Superior temporal gyrus (tissue), 1 donor: ENCODE results near the gene ZBTB38.

Experiments used
- DNase-seq: peaks from one replicate; pipeline ENCODE4 v3.0.0-alpha.2; 2016; ENCODE audit errors: extremely low spot score

Gene ZBTB38

DNA sequence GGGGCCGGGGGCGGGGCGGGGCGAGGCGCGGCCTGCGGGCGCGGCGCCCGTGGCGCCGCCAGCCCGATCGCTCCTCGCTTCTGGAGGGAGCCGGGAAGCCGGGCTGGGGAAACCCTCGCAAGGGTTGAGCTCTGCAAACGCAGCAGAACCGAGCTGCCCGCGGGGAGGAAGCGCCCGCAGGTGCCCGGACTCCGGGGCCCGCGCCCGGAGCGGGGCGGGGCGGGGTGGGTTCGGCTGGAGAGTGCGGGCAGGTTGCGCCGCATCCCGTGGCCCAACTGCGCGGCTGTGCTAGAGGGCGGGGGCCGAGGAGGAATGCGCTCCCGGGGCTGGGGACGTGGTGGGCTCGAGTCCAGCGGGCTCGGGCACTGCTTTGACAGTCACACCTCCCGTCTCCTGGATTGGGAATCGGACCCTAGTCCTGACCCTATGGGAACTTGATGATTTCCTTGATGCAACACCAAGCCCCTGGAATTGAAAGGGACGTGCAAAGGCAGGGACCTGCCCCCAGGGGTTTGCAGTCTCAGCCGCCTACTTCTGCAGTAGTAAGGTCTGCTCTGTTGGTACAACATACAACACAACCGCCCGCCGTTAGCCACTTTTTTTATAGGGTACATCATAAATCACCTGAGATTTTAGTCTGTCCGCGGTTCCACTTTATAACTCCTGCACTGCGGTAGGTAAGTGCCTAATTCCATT lies 34.3 kb downstream of the ZBTB38 start:
- peak; percentile 67 for DNase-seq

- DNase-seq, result no peak
Measured at GRCh38 chr3:141403576-141403975, 35.3 kb downstream of the ZBTB38 start.

- DNase-seq, result no peak
Measured at GRCh38 chr3:141405025-141405424, 36.7 kb downstream of the ZBTB38 start.

- no peak for DNase-seq
Measured at GRCh38 chr3:141405591-141405990, 37.3 kb downstream of the ZBTB38 start.

- no peak for DNase-seq
Measured at GRCh38 chr3:141406265-141406664, 38.0 kb downstream of the ZBTB38 start.

DNA sequence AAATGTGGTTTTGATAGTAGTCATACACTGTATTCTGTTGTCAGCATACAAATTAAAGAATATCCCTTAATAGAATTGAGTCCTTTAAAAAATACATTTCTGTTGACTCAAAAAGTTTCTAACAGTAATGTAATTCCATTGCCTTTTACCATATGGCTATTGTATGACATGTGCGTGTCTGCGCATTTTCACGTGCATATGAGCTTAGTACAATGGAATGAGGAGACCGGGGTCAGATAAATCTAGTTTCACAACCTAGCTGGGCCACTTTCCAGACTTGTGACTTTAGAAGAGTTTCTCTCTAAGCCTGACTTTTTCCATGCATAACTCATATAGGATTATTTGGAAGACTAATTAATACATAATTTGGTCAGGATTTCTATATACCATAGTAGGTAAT lies 38.7 kb downstream of the ZBTB38 start:
- DNase-seq, result no peak

- DNase-seq, result no peak
Measured at GRCh38 chr3:141407825-141408224, 39.5 kb downstream of the ZBTB38 start.

DNA sequence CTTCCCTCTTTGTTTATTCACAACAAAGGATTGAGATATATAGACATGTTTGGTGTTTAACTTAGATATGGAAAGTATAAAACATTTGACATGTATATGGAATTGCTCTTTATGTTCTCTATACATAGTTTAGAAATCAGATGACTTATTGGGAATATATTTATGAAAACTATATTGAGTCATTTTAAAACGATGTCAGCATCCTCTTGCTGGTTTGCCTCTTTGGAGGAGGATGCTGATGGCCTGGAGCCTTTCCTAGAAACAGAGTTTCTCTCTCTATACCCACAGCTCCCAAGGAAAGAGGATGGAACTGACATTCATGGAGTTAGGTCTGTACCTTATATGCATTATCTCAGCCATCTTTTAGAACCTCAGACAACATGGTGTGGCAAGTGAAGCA lies 40.3 kb downstream of the ZBTB38 start:
- no peak for DNase-seq

DNA sequence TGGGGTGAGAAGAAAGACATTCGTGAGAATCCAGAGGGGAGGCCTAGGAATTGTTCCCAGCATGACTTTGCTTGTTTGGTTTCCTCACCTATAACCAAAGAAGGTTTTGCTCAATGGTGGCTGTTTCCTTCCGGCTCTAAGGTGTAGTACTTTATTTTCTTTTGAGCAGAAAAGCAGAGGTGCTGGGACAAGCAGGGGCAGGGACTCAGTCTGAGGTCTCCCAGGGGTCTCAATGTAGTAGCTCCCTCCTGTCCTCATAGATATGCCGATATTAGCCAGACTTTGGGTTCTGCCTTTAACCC lies 41.6 kb downstream of the ZBTB38 start:
- no peak for DNase-seq

DNA sequence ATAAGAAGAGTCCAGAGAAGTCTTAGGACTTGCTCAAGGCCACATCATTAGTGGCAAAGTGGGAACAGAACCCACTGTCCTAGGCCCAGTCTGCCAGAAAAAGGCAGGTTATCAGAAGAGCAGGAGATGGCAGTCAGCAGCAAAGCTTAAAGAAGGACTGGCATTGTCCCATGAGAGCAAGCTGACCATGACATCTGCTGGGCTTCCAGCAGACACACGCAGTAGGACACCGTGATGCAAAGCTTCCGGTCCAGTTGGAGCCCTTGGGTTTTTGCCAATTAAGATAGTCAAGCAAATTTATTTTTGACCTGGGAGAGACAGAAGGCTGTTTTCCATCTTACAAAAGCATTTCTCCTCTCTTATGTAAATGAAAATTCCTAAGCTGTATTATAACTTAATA lies 42.1 kb downstream of the ZBTB38 start:
- DNase-seq, result peak; percentile 86

DNA sequence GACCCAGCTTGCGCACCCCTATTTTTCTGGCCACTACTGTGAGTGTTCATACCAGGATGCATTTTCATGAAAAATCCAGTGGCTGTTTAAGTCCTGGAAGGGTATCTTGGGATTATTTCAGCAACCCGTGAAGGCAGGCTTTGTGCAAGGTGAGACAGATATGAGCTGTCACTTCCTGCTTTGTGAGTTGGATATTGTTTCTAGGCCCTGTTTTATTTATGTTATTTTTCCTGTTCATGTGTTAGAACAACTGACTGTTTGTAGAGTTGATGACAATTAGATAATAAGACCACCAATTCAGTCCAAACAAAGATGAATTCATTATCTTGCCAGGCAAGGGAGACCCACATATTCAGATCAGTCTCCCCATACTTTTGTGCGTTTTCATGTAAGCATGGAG lies 42.5 kb downstream of the ZBTB38 start:
- DNase-seq, result peak; percentile 61

DNA sequence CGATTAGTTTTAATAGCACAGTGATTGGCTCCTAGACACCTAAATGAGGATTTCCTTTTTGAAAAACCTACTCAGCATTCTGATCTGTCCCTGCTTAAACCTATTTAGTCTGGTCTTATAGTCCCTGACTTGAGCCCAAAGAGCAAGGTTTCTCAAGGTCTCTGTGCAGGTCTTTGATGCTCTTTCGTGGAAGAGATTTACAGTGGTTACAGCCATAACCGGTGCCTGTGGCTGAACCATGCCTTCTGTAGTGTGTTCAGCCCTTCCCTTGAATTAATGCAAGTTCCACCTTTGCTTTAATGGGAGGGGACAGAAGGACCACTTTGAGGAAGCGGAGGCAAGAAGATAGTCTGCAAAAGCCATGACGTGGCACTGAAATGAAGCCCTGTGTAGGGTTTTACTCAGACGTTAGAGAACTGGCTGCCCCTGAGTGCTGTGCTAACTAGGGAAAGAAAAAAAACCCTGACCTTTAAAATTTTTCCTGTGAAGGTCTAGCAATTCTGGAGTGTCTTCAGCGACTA lies 43.0 kb downstream of the ZBTB38 start:
- peak; percentile 74 for DNase-seq

DNA sequence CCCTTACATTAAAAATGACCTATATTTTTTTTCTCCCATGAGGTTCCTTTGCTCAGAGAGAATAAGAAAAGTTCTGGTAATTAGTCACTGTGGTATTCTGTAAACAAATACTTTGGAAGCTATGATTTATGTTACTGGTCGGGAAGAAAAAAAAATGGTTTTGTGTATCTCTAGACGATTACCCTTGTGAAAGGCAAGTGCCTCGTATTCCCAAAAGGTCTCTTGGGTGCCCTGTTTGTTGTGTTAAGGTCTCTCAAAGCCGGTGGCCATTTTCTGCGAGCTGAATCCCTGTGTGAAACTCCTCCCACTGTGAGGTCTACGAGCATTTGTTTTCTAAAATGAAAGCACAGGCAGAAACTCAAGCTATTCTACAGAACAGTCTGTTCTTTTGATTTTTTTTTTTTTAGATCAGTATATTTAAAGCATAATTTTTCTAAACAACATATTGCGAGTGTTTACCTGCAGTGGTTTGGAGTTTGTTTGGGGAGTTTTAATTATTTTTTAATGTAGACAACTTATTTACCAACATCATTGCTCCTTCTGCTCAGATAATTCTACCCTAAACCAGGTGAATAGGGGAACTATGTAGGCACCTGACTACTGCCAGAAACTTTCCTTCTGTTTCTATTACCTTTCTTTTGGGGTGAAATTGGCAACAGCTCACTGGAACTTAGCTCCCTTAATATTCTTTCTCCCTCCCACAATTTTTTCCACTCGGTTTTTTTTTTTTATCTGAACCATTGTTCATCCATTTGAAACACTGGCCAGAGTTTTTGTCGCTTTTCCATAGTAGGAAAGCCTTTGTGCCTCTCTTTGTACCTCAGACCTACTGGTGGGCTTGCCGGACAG lies 44.0 kb downstream of the ZBTB38 start:
- peak; percentile 91 for DNase-seq

GRCh38 chr3:141412936-141413354 lies 44.6 kb downstream of the ZBTB38 start:
- peak; percentile 88 for DNase-seq

GRCh38 chr3:141413391-141413790 lies 45.1 kb downstream of the ZBTB38 start:
- DNase-seq, result no peak

- no peak for DNase-seq
Measured at GRCh38 chr3:141413801-141414689, 45.7 kb downstream of the ZBTB38 start.

- no peak for DNase-seq
Measured at GRCh38 chr3:141414800-141415462, 46.6 kb downstream of the ZBTB38 start.

- no peak for DNase-seq
Measured at GRCh38 chr3:141415953-141416352, 47.6 kb downstream of the ZBTB38 start.
